IPS-NIHi7 (cell line): ENCODE measurements around the gene NBEA.

Source experiments
- DNase-seq: peaks from one replicate; pipeline ENCODE4 v3.0.0; 2012; ENCODE audit warnings: mixed read lengths; ENCODE audit errors: extremely low spot score

Gene NBEA

DNA sequence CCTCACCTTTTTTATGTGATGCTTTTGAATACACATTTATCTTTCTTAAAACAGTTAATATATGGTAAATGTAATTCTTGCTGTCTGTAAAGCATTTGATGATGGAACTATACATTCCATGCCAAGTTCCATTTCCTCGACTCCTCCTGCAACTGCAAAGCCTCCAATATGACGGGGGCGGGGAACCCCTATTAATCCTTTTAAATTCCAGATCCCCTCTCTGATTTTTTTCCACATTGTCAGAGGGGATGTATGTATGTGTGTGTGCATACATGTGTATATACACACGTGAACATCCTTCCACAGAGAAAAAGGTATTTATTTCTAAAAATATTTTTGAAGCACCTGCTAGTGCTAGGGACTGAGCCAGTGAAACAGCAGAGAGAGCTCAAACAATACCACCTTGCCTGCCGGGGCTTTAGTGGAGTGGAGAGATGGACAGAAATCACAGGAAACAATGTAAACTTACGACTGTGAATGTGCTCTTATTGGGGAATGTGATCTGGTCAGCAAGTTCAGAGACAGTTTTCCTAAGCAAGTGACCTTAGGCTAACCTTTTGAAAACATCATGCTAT lies 559.7 kb downstream of the NBEA start:
- DNase-seq, result no peak

GRCh38 chr13:35502456-35502855 lies 560.4 kb downstream of the NBEA start:
- no peak for DNase-seq

- DNase-seq, result no peak
These were observed 570.3 kb downstream of the NBEA start for GRCh38 chr13:35512271-35512920.

DNA sequence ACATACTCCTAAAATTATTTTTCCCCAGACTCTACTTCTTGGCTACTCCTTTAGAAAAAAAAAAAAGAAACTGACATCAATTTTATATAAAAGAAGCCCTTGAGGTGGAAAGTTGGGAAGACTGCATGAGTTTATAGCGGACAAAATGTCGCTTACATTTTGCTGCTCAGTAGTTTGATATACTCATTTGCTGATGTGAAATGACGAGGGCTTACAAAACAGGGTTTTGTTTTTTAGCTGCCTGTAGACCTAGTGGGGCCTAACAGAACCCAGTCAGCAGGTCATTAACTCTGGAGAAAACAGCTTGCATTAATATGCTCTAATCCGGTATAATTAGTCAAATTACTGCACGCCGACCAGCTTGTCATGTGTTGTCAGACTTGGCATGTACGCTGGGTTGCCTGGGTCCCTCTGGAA lies 572.0 kb downstream of the NBEA start:
- no peak for DNase-seq

GRCh38 chr13:35514801-35515502 lies 572.9 kb downstream of the NBEA start:
- DNase-seq, result no peak

DNA sequence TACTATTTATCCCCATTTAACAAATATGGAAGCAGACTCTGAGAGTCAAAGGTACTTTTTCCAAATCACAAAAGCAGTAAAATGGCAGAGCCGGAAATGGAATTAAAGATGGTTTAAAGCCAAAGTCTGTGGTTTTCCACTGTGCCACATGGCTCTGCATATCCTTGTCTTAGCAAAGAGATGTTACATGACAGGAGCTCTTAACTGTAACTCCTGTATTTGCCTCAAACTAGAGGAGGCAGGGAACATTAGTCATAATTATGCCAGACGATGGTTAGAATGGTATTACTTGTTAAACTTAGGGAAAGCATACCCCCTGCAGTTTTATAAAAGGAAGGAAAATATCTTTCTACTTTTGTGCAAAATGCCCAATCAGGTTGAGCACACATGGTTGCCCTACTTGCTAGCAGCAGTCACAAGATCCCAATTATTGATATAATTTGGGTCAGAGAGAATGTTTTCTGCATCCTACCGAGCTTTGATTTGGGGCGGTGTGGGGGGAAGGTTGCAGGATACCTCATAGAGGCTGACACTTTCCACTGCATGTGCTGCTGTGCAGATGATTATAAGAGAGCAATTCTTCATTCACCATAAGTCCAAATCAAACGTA lies 576.4 kb downstream of the NBEA start:
- DNase-seq, result no peak

DNA sequence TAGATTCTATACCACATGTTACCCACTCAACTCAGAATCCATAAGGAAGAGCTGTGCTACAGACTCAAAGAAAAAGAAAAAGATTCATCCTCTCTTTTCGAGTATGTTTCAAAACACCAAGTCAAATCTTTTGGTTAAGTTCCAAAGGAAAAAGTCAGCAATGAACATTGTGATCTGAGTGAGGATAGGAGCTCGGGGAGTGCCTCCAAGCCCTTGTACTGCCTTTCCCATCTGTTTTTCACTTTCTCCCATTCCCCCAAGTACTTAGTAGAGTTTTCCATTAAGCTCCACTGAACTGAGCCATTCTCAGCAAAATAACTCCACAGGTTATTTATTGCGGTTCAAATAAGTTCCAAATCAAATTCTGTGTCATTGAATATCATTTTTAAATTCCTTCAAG lies 582.1 kb downstream of the NBEA start:
- DNase-seq, result no peak

GRCh38 chr13:35526577-35526976 lies 584.5 kb downstream of the NBEA start:
- no peak for DNase-seq

- DNase-seq, result no peak
These were observed 585.4 kb downstream of the NBEA start for GRCh38 chr13:35527451-35527850.

DNA sequence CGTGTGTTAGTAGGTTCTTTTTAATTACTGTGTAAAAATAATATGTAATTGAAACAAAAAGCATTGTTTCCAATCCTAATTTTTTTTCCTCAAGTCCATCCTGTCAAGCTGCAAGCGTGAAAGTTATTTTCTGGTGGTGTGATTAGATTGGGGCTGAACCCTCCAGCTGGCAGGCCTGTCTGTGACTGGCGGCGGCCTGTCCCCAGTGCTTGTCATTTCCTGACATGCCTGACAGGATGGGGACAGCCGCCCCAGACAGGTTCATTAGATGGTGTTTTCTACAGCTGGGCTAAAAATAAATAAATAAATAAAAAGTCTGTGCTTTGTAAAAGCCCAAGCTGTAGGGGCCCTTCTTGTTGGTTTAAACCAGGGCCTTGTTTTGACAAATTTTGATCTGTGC lies 588.1 kb downstream of the NBEA start:
- DNase-seq, result no peak

- no peak for DNase-seq
These were observed 588.5 kb downstream of the NBEA start for GRCh38 chr13:35530581-35530980.

DNA sequence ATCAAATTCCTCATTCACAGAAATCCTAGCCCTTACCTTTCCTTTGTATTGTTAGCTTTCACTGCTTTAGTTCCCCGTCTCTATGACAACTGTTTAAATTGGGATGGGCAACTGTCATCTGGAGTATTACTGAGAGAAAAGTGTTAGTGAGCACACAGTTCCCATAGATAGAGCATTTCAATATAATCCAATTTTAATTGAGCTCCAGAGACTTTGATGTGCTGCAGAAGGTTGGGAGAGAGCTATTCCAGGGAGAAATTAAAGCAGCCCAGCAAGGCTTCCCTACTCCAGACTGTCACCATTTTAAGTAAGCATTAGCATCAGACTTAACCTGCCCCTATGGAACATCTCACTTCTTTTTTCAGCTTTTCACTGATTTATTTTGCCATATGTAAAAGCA lies 589.5 kb downstream of the NBEA start:
- DNase-seq, result no peak

DNA sequence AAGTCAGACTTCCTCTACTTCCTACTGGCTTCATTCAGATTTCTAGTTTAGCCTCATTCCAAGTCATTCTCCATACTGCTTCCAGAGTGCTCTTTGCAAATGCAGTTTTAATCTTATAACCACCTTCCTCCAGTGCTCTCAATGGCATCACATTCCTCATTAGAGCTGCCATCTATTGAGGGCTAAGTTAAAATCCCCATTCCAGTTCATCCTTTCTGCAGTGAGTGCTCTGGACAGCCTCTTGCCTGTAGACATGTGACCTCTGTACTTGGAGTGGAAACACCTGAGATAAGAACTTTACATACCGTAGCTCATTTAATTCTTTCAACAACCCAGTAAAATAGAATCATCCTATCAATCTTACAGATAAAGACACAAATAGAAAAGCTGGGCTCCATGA lies 592.3 kb downstream of the NBEA start:
- DNase-seq, result no peak

GRCh38 chr13:35548790-35549189 lies 606.7 kb downstream of the NBEA start:
- DNase-seq, result no peak

DNA sequence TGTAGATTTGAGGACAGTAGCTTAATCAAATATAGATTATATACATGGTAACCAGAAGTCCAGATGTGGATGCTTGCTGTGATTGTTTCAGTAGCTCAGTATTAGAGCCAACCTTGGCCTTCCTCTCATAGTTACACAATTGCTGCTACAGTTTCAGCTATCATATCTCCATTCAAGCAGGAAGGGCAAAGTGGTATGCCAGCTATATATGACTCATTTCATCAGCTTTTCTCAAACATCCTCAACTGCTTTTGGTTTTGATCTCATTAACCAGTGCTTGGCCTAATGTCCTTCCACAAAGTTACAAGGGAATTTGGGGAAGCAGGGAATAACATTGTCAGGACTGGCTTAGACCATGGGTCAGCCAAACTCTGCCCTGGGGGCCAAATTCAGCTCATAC lies 607.4 kb downstream of the NBEA start:
- DNase-seq, result no peak

DNA sequence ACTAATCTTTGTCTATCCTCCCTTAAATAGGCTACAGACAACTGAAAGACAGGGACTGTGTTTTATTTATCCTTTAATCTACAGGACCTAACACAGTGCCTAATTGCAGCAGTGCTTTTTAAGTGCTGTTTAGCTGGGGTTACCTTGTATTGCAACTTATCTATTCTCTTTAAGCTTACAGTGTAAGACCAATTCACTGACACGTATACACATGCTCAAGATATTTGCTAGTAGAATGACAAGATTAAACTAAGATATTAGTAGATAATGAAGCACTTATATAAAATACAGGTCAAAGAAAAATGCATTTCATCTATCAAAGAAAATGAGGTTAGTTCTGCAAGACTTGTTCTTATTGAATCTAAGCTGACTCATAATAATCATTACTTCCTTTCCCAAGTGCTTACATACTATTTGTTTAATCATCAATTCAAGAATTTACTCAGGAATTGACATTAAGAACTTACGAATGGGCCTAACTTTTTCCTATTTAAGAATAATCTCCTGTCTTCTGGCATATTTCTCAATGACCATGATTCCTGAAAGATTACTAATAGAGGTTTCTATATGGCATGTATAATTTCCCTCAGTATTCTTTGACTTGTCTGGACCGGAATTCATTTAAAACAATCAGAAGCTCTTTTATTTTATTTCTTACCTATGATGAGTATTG lies 610.2 kb downstream of the NBEA start:
- DNase-seq, result no peak

DNA sequence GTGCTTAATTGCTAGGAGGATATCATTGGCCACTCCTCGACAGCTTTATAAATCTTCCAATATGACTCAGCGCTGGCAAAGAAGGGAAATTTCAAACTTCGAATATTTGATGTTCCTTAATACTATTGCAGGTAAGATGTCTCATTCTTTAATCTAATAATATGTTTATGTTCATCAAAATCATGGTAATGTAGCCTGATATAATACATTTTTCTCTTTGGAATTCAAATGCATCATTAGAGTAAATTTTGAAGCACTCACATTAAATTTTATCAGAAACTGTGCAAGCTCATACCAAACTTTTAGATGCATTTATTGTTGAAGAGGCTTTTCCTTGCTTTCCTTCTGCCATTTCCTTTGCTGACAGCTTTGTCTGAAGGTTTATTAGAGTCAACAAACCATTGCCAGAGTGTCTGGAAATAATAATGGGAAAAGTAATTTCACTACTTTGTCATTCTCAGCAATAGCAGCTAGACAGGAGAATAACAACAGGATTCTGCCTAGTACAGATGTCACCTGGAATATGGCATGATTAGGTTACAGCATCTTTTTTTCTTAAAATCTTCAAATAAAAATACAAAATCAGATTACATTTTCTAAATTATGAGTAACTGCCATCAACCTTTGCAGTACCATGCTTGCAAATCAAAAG lies 613.0 kb downstream of the NBEA start:
- DNase-seq, result no peak

DNA sequence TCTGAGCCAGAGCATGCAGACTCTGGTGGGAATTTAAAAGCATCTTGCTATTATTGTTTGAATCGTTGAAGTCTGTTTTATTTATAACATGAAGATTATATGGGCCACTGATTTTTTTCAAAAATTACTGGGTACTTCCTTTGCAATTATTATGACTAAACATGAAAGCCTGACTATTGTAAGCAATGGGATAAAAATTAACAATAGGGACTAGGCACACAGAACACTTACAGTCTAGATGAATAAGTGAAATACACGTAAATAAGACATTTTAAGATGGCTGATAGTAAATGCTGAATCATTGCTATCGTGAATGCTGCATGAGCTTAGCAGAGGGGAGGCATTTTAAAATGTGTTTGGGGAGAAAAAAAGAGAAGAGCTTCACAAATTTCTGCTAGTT lies 615.4 kb downstream of the NBEA start:
- DNase-seq, result no peak

GRCh38 chr13:35561540-35561939 lies 619.5 kb downstream of the NBEA start:
- no peak for DNase-seq

- no peak for DNase-seq
These were observed 623.2 kb downstream of the NBEA start for GRCh38 chr13:35565273-35565672.

DNA sequence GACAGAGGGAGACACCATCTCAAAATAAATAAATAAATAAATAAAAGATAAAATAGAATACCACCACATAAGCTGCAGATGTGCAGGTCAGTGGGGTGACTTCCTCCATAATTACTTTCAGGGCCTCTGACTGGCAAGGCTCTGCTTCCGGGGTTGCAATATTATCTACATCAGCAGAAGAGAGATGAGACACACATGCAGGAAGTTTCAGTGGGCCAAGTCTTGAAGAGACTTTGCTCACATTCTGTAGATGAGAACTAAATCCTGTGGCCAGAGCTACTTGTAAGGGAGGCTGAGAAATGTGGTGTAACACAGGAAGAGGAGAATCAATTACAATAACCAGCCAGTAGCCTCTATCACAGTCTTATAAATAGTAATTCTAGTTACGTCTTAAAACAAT lies 624.3 kb downstream of the NBEA start:
- no peak for DNase-seq
